ENCODE results near the gene ESPN.
"Not testable (repeated sequence)": the region's sequence is repeated elsewhere in the genome, so short reads cannot be mapped to it uniquely, and the experiment has no call there.

The ESPN gene

DNA sequence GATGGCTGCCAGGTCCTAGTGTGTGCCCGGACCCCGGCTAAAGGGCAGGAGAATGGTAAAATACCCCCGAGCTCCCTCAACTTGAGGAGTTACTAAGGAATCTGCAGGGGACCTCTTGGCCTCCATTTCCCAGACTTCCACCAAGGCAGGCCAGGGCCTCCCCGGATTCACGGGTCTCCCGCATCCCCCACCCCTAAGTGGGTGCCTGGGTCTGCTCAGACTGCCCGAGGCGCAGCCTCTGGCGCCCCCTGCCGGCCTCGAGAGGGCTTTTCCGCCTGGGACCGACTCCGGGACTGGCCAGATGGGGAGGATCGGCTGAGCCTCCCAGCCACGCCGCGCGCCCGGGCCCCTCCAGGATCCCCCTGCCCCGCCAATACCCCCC, 65.2 kb downstream of the ESPN start:
- H3K4me3 ChIP-seq (ENCODE audit: low read depth, low read length) = peak overlapping the region; percentile 68
- DNase-seq (ENCODE audit: low read depth) = no peak
- peak; percentile 95 for TF ChIP-seq CTCF (IDR thresholded peaks at IDR 0.05; ENCODE audit: low read depth, low read length, missing control alignments)

GRCh38 chr1:6490181-6491080, 65.9 kb downstream of the ESPN start:
- no peak for DNase-seq (ENCODE audit: low read depth)
- no peak for TF ChIP-seq CTCF (IDR thresholded peaks at IDR 0.05; ENCODE audit: low read depth, low read length, missing control alignments)
- H3K4me3 ChIP-seq (ENCODE audit: low read depth, low read length) = peak overlapping the region; percentile 68

- H3K4me3 ChIP-seq (ENCODE audit: low read depth, low read length) = peak overlapping the region; percentile 68
- DNase-seq (ENCODE audit: low read depth) = no peak
- TF ChIP-seq CTCF (IDR thresholded peaks at IDR 0.05; ENCODE audit: low read depth, low read length, missing control alignments) = no peak
Observed at GRCh38 chr1:6491081-6491449, 66.5 kb downstream of the ESPN start.

DNA sequence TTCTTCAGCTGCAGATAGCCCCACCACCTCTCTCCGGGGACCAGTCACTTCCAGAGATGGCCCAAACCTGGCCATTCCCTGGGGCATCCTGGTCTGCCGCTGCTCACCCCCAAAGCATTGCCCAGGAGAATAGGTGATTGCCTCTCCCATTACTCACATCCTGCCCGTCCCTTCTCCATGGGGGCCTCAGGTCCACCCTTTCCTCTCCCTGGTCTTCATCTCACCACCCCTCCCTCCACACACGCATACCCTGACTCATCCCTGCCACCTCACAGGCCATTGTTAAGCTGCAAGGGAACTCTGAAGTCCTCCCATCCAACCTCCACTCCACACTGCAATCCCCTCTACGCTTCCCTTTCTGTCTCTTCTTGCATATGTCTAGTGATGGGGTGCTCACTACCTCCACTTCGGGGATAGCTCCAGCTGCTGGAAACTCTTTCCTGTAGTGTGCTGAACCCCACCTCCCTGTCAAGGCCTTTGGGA, 66.9 kb downstream of the ESPN start, which contains the start of gene PLEKHG5:
Gene PLEKHG5 (minus strand): TSS at position 188 of the 483 bp plus-strand sequence. CDS start 14,096 bp downstream, outside the sequence.
- DNase-seq (ENCODE audit: low read depth) = no peak
- no peak for TF ChIP-seq CTCF (IDR thresholded peaks at IDR 0.05; ENCODE audit: low read depth, low read length, missing control alignments)
- H3K4me3 ChIP-seq (ENCODE audit: low read depth, low read length) = peak within 1 kb of the TSS; percentile 68

DNA sequence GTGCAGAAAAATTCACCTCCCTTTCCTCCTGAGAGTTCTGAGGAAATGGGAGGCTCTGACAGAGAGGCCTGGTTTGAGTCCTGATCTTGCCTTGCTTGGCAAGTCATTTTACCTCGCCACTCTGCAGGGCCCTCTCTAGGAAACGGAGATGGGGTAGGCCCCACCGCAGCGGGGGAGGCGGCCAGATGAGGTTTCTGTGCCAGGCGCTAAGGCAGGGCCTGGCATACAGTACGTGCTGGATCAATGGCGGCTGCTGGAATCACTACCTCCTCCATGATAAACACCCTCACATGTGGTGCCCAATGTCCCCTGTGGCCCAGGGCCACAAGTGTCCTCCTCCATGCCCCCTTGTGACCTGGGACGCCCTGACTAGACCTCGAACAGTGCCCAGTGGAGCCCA, 67.4 kb downstream of the ESPN start:
- no peak for DNase-seq (ENCODE audit: low read depth)
- H3K4me3 ChIP-seq (ENCODE audit: low read depth, low read length) = no peak overlapping the region
- TF ChIP-seq CTCF (IDR thresholded peaks at IDR 0.05; ENCODE audit: low read depth, low read length, missing control alignments) = no peak

DNA sequence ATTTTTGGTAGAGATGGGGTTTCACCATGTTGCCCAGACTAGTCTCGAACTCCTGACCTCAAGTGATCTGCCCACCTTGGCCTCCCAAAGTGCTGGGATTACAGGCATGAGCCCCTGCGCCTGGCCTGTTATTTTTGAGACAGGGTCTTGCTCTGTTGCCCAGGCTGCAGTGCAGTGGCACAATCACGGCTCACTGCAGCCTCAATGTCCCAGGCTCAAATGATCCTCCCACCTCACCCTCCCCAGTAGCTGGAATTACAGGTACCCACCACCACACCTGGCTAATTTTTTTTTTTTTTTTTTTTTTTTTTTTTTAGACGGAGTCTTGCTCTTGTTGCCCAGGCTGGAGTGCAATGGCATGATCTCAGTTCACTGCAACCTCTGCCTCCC, 69.3 kb downstream of the ESPN start:
- not testable (repeated sequence) for DNase-seq (ENCODE audit: low read depth); H3K4me3 ChIP-seq (ENCODE audit: low read depth, low read length)

DNA sequence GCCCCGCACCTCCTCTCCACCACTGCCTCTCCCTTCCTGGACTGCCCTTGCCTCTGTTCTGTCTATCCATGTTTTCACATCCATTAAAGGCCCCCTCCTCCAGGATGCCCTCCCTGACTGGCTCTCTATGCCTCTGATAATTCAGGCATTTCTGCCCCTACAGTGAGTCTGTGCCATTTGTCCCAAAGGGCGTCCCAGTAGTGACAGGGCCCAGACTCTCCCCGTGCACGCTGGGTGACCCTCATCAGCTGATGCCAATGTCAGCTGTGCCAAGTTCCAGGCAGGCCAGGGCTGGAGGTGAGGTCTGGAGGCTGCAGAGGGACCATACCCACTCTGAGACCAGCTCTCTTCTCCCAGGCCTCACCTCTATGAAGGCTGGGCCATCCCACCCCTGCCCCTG, 70.1 kb downstream of the ESPN start:
- no peak for DNase-seq (ENCODE audit: low read depth)
- H3K4me3 ChIP-seq (ENCODE audit: low read depth, low read length) = no peak overlapping the region
- no peak for TF ChIP-seq CTCF (IDR thresholded peaks at IDR 0.05; ENCODE audit: low read depth, low read length, missing control alignments)

Data from GM12864 (cell line).